Smooth muscle cell of the brain vasculature (primary cell): ENCODE results near the gene AP1AR.

Experiments
- DNase-seq: peaks from one replicate; pipeline ENCODE4 v3.0.0-alpha.2; 2012; ENCODE audit warnings: low read depth, low spot score

The AP1AR gene

GRCh38 chr4:112222219-112222955 is 9.2 kb upstream of the AP1AR start:
- DNase-seq = no peak

GRCh38 chr4:112225157-112225556 is 6.4 kb upstream of the AP1AR start:
- no peak for DNase-seq

- peak; percentile 90 for DNase-seq
Observed at GRCh38 chr4:112230879-112231778, 458 bp upstream of the AP1AR start.

GRCh38 chr4:112234952-112235609 is 3.5 kb downstream of the AP1AR start:
- DNase-seq = peak; percentile 49

- no peak for DNase-seq
Observed at GRCh38 chr4:112236040-112236439, 4.5 kb downstream of the AP1AR start.

- no peak for DNase-seq
Observed at GRCh38 chr4:112238833-112239232, 7.2 kb downstream of the AP1AR start.

GRCh38 chr4:112245383-112245782 is 13.8 kb downstream of the AP1AR start:
- no peak for DNase-seq

- DNase-seq = no peak
Observed at GRCh38 chr4:112247021-112247420, 15.4 kb downstream of the AP1AR start.

- no peak for DNase-seq
Observed at GRCh38 chr4:112251019-112251643, 19.5 kb downstream of the AP1AR start.

GRCh38 chr4:112252234-112252633 is 20.6 kb downstream of the AP1AR start:
- DNase-seq = no peak

GRCh38 chr4:112253382-112254000 is 21.9 kb downstream of the AP1AR start:
- DNase-seq = no peak

GRCh38 chr4:112257098-112257497 is 25.5 kb downstream of the AP1AR start:
- DNase-seq = no peak

GRCh38 chr4:112266823-112267222 is 35.2 kb downstream of the AP1AR start:
- no peak for DNase-seq

GRCh38 chr4:112270051-112270450 is 38.5 kb downstream of the AP1AR start:
- DNase-seq = no peak

GRCh38 chr4:112270640-112271421 is 39.2 kb downstream of the AP1AR start:
- DNase-seq = no peak

- no peak for DNase-seq
Observed at GRCh38 chr4:112272292-112272691, 40.7 kb downstream of the AP1AR start.

GRCh38 chr4:112274959-112275358 is 43.4 kb downstream of the AP1AR start:
- no peak for DNase-seq

GRCh38 chr4:112276113-112276512 is 44.5 kb downstream of the AP1AR start:
- DNase-seq = no peak

- DNase-seq = no peak
Observed at GRCh38 chr4:112277220-112277619, 45.6 kb downstream of the AP1AR start.

GRCh38 chr4:112277705-112278448 is 46.3 kb downstream of the AP1AR start:
- DNase-seq = no peak
